Panc1 (cell line): ENCODE results near the gene THSD7A. TPM values are rescaled to one million over a fixed set of nuclear protein-coding genes. Genes with fewer than 3 reads are reported as not detected.

Experiments used
- ATAC-seq: fragments of 200-7000 bp; cut with Tn5 transposase; 2 replicates; pipeline ENCODE4 v1.9.1; 2020; ENCODE audit warnings: mild to moderate bottlenecking, moderate library complexity
- BruUV-seq: library from RNA; stranded (reverse); fragments of 400-500 nt; replicated peaks from 2 replicates; lab custom pipeline; 2021; lab: Mats Ljungman, UMichigan
- CTCF ChIA-PET: fragments of 300-600 bp; sonication (Branson Sonifier 250); formaldehyde crosslinking; loops from one replicate; lab custom pipeline; 2022; ENCODE audit warnings: antibody characterized with exemption; lab: Charles Lee
- POLR2A ChIA-PET: fragments of 300-600 bp; sonication (Branson Sonifier 250); formaldehyde crosslinking; loops from one replicate; lab custom pipeline; 2022; ENCODE audit warnings: antibody characterized with exemption; lab: Charles Lee
- DNase-seq: peaks from one replicate; pipeline ENCODE4 v3.0.0-alpha.2; 2010; ENCODE audit warnings: low read depth, low spot score
- H3K27ac ChIP-seq: 2 replicates; pipeline ENCODE4 v1.5.1; 2011; ENCODE audit warnings: mild to moderate bottlenecking, low read length, inconsistent platforms
- H3K27me3 ChIP-seq: fragments of 200-500 bp; sonication (Bioruptor generic); 2 replicates; pipeline ENCODE4 v1.6.0; 2014; ENCODE audit warnings: low read length, inconsistent platforms; ENCODE audit not compliant: control insufficient read depth, insufficient read depth
- H3K36me3 ChIP-seq: fragments of 200-500 bp; sonication (Bioruptor generic); 2 replicates; pipeline ENCODE4 v1.5.1; 2014; ENCODE audit warnings: inconsistent platforms, mild to moderate bottlenecking, low read length, moderate library complexity; ENCODE audit not compliant: control insufficient read depth, insufficient read depth
- H3K4me1 ChIP-seq: 2 replicates; pipeline ENCODE4 v1.5.1; 2011; ENCODE audit warnings: inconsistent platforms, mild to moderate bottlenecking, low read length, moderate library complexity; ENCODE audit not compliant: control insufficient read depth, insufficient read depth
- H3K4me3 ChIP-seq, 2 experiments: 2 replicates each; pipeline ENCODE4 v1.5.1; 2011 to 2012; ENCODE audit warnings: low read depth in 2 of 2, low read length in 2 of 2, mild to moderate bottlenecking in 2 of 2, inconsistent platforms in 1 of 2, moderate library complexity in 1 of 2
- H3K9me3 ChIP-seq: fragments of 200-500 bp; sonication (Bioruptor generic); 2 replicates; pipeline ENCODE4 v1.5.1; 2014; ENCODE audit warnings: low read depth, mild to moderate bottlenecking, inconsistent platforms, low read length, moderate library complexity; ENCODE audit not compliant: control insufficient read depth, insufficient read depth
- POLR2AphosphoS5 ChIP-seq: IDR thresholded peaks from 2 replicates; pipeline ENCODE4 v1.6.1; 2012; ENCODE audit warnings: mild to moderate bottlenecking, low read depth, low read length, moderate library complexity
- SIN3A ChIP-seq: IDR thresholded peaks from 2 replicates; pipeline ENCODE4 v1.6.1; 2012; ENCODE audit warnings: low read depth, mild to moderate bottlenecking, low read length, moderate library complexity, borderline replicate concordance; ENCODE audit not compliant: insufficient read depth
- TCF7L2 ChIP-seq: IDR thresholded peaks from 2 replicates; pipeline ENCODE4 v1.6.1; 2011; ENCODE audit warnings: mild to moderate bottlenecking, low read depth, low read length, inconsistent platforms
- in situ Hi-C: cut with HindIII; loops from 2 replicates; pipeline ENCODE4 v1.10.0; 2016; ENCODE audit warnings: low sequenced_read_pairs, low pct_unique_long_range_greater_than_20kb
- intact Hi-C: fragments of 100-400 bp; cut with micrococcal nuclease; formaldehyde crosslinking; loops from one replicate; pipeline ENCODE4 v1.10.0; 2022; ENCODE audit not compliant: unreplicated experiment
- total RNA-seq: library from RNA; stranded (reverse); gene quantifications from one replicate; pipeline ENCODE4 v1.2.1, GENCODE V29; 2021; ENCODE audit not compliant: unreplicated experiment
- TF ChIP-seq, protein P1 (sequence below), 2 experiments: IDR thresholded peaks; 2 replicates each; pipeline ENCODE4 v1.6.1; 2011 to 2012; ENCODE audit warnings: low read depth in 2 of 2, control low read depth in 1 of 2, low read length in 1 of 2, mild to moderate bottlenecking in 1 of 2, moderate library complexity in 1 of 2; ENCODE audit not compliant: insufficient read depth in 1 of 2
- TF ChIP-seq, protein P2 (sequence below): fragments of 450-650 bp; IDR thresholded peaks from 2 replicates; pipeline ENCODE4 v1.5.1; 2017; ENCODE audit warnings: mild to moderate bottlenecking

The THSD7A gene
- total RNA-seq, 1 experiment from 2014 or later = 38.6 TPM

- ChIA-PET CTCF (no interaction called here), POLR2A (no interaction called here)
- BruUV-seq = no TSS peak
- intact Hi-C loops (loop anchor here (10.0 kb wide), 4 partner anchors 192 to 932 kb away; a partner anchor contains a TSS), in situ Hi-C loops (no loop called here)
- Histone ChIP-seq H3K4me1 (peaks cover 6% of the 10 kb centered on the region; the same call in 1 of the 2 replicates), H3K27ac (no peak overlapping the region), H3K9me3 (no peaks in the 10 kb centered on the region), H3K27me3 (peaks cover 2% of the 10 kb centered on the region; the same call in 1 of the 2 replicates), H3K36me3 (no peaks in the 10 kb centered on the region), H3K4me3 (no peak overlapping the region)
- DNase-seq = no peak
- TF ChIP-seq SIN3A = no peak
- TF ChIP-seq, protein P1, sequence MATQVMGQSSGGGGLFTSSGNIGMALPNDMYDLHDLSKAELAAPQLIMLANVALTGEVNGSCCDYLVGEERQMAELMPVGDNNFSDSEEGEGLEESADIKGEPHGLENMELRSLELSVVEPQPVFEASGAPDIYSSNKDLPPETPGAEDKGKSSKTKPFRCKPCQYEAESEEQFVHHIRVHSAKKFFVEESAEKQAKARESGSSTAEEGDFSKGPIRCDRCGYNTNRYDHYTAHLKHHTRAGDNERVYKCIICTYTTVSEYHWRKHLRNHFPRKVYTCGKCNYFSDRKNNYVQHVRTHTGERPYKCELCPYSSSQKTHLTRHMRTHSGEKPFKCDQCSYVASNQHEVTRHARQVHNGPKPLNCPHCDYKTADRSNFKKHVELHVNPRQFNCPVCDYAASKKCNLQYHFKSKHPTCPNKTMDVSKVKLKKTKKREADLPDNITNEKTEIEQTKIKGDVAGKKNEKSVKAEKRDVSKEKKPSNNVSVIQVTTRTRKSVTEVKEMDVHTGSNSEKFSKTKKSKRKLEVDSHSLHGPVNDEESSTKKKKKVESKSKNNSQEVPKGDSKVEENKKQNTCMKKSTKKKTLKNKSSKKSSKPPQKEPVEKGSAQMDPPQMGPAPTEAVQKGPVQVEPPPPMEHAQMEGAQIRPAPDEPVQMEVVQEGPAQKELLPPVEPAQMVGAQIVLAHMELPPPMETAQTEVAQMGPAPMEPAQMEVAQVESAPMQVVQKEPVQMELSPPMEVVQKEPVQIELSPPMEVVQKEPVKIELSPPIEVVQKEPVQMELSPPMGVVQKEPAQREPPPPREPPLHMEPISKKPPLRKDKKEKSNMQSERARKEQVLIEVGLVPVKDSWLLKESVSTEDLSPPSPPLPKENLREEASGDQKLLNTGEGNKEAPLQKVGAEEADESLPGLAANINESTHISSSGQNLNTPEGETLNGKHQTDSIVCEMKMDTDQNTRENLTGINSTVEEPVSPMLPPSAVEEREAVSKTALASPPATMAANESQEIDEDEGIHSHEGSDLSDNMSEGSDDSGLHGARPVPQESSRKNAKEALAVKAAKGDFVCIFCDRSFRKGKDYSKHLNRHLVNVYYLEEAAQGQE (IDR thresholded peaks at IDR 0.05; ENCODE audit: insufficient read depth in 1 of 2, low read depth in 2 of 2, low read length in 1 of 2) = no peak
- no peak for TF ChIP-seq POLR2AphosphoS5
- no peak for TF ChIP-seq TCF7L2
- TF ChIP-seq, protein P2, sequence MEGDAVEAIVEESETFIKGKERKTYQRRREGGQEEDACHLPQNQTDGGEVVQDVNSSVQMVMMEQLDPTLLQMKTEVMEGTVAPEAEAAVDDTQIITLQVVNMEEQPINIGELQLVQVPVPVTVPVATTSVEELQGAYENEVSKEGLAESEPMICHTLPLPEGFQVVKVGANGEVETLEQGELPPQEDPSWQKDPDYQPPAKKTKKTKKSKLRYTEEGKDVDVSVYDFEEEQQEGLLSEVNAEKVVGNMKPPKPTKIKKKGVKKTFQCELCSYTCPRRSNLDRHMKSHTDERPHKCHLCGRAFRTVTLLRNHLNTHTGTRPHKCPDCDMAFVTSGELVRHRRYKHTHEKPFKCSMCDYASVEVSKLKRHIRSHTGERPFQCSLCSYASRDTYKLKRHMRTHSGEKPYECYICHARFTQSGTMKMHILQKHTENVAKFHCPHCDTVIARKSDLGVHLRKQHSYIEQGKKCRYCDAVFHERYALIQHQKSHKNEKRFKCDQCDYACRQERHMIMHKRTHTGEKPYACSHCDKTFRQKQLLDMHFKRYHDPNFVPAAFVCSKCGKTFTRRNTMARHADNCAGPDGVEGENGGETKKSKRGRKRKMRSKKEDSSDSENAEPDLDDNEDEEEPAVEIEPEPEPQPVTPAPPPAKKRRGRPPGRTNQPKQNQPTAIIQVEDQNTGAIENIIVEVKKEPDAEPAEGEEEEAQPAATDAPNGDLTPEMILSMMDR = no peak
- ATAC-seq = no peak
Observed at GRCh38 chr7:11346302-11346701, 485.7 kb downstream of the THSD7A start.

DNA sequence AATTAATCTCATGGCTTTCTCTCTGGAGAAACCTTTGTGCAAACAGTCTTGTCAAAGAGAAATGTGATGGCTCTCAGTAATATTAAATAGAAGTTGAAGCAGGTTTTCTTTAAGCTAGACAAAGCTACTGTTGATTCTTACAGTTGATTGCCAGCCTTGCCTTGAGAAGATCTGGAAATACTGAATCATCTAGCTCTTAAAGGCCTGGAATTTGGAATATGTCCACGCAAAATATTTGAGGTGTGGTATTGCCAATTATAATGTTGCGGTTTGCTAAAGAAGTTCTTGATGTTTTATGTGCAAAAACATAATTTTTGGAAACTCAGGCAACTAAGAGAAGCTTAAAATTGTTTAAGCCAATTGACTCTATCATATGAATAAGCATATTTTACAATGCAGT is 486.4 kb downstream of the THSD7A start:
- POLR2A ChIA-PET = no interaction called here
- in situ Hi-C loops = no loop called here
- CTCF ChIA-PET = no interaction called here
- intact Hi-C loops = loop anchor here (10.0 kb wide), 4 partner anchors 191 to 931 kb away; a partner anchor contains a TSS
- Histone ChIP-seq H3K27me3 (peaks cover 2% of the 10 kb centered on the region; the same call in 1 of the 2 replicates), H3K4me3 (no peak overlapping the region), H3K27ac (no peak overlapping the region), H3K36me3 (no peaks in the 10 kb centered on the region), H3K4me1 (peaks cover 6% of the 10 kb centered on the region; the same call in 1 of the 2 replicates), H3K9me3 (no peaks in the 10 kb centered on the region)
- ATAC-seq (no peak), DNase-seq (no peak)
- no TSS peak for BruUV-seq
- TF ChIP-seq SIN3A (no peak), POLR2AphosphoS5 (no peak), TCF7L2 (no peak)
- TF ChIP-seq, protein P1 (IDR thresholded peaks at IDR 0.05; ENCODE audit: insufficient read depth in 1 of 2, low read depth in 2 of 2, low read length in 1 of 2) = no peak
- TF ChIP-seq, protein P2 = no peak
